GM19238 (cell line): ENCODE data around the gene DGKB.
"Not testable (repeated sequence)": the region's sequence is repeated elsewhere in the genome, so short reads cannot be mapped to it uniquely, and the experiment has no call there.

Source experiments
- DNase-seq: peaks from one replicate; pipeline ENCODE4 v3.0.0; 2011; ENCODE audit warnings: low spot score; ENCODE audit not compliant: insufficient read length

DGKB gene

DNA sequence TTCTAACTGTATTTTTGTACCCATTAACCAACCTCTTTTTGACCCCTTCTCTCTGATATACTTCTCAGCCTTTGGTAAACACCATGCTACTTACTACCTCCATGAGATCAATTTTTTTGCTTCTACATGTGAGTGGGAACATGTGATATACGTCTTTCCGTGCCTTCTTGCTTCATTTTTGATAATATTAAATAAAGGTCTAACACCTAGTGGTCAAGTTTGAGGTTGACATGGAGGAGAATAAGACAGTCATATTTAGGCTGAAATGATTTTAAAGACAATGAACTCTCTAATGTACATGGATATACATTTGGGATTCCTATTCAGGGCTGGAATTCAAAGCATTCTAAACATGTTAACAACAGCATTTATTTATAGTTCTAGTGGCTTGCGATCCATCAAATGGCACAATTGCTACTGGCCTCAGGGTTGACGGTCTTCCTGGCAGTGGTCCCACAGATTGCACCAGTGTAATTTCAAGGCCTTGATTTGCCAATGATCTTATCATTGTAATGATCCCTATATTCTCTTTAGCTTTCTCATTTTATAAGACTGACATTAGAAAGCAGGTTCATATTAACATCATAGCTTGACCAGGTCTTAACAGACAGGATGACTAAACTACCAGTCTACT is 597.2 kb downstream of the DGKB start:
- no peak for DNase-seq

GRCh38 chr7:14303536-14303935 is 599.0 kb downstream of the DGKB start:
- no peak for DNase-seq

- DNase-seq, result no peak
Observed at GRCh38 chr7:14294637-14295036, 607.9 kb downstream of the DGKB start.

DNA sequence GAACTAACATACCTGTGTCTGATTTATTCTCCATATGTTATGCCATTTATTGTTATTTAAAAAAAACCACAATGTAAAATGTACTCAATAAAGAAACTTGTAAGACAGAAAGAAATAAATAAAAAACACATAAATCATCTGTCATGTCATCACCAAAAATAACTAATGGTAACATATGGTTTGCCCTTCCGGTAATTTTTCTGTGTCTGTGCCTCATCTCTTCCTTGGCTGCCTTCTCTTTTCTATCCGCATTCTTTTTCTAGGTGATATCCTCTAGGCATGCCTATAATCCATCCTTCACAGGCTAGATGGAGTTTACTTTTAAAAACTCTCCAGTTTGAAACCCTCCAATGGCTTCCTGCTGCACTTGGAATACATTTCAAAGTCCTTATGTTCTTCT is 609.1 kb downstream of the DGKB start:
- no peak for DNase-seq

DNA sequence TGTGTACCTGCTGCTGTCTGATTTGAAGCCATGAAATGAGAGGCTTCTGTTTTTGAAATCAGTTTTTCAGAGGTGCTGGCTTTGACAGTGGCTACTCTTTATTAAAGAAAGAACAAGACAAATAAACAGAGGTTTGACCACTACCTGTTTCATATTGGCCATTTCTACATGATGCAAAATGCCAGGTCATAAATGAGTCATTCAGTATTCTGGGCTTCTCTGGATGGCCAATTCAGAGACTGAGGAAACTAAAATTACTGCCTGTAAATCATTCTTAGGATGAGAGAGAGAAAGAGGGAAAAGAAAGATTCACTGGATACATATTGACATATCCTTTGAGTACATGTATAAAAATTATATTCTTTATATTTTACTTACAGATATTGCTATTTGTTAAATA is 609.8 kb downstream of the DGKB start:
- DNase-seq, result no peak

GRCh38 chr7:14289957-14290356 is 612.6 kb downstream of the DGKB start:
- DNase-seq, result no peak

DNA sequence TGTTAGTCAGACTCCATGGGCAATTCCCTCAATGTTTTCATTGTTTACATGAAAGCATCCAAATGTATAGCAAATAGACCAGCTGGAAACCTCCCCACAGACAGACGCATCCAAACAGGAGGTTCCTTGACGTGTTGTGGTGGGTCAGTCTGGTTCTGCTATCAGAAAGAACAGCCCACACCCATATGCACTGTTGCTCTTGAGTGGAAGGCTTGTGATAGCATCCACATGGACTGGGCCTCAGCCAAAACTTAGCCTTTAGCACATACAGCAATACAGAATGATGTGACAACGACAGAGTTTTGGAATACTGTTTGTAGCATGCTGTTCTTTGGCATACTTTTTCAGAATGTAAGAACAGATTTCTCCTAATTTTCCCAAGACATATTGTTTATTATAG is 613.9 kb downstream of the DGKB start:
- no peak for DNase-seq

DNA sequence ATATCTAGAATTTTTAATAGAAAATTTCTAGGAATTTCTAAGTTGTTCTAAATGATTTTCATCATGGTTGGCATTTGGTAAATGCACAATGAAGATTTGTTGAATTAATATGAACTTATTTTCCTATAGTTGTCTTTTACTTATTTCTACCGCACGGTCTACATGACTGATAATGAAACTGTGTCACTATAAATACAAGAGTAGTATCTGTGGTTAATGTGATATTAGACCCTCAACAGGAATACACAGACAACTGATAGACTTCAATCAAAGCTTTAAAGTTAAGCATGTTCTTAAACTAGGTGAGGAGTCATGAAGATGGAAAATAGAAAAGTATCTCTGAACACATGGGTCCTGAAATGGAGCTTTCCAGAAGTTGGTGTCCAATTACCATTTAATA is 615.2 kb downstream of the DGKB start:
- no peak for DNase-seq

DNA sequence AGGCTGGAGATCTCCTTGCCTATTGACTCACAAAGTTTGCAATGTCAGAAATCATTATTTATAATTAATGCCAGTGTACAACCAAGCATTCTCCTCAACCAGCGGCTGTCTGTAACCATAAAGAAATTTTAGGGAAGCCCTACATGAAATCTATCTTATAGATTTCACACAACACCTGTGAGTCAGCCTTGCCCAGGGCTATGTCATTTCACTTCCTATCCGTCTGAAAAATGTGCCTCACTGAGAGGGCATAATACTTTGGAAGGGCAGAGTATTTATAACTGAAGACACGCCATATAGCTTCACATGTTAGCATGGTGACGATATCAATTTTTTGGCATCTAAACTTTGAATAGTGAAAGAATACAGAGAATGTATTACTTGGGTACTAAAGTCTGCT is 616.5 kb downstream of the DGKB start:
- DNase-seq, result no peak

DNA sequence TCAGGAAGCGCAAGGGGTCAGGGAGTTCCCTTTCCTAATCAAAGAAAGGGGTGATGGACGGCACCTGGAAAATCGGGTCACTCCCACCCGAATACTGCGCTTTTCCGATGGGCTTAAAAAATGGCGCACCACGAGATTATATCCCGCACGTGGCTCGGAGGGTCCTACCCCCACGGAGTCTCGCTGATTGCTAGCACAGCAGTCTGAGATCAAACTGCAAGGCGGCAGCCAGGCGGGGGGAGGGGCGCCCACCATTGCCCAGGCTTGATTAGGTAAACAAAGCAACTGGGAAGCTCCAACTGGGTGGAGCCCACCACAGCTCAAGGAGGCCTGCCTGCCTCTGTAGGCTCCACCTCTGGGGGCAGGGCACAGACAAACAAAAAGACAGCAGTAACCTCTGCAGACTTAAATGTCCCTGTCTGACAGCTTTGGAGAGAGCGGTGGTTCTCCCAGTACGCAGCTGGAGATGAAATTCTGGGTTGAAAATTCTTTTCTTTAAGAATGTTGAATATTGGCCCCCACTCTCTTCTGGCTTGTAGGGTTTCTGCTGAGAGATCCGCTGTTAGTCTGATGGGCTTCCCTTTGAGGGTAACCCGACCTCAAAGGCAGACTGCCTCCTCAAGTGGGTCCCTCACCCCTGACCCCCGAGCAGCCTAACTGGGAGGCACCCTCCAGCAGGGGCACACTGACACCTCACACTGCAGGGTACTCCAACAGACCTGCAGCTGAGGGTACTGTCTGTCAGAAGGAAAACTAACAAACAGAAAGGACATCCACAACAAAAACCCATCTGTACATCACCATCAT is 623.3 kb downstream of the DGKB start:
- not testable (repeated sequence) for DNase-seq

GRCh38 chr7:14275356-14275755 is 627.2 kb downstream of the DGKB start:
- DNase-seq, result no peak

GRCh38 chr7:14271441-14271840 is 631.1 kb downstream of the DGKB start:
- no peak for DNase-seq

DNA sequence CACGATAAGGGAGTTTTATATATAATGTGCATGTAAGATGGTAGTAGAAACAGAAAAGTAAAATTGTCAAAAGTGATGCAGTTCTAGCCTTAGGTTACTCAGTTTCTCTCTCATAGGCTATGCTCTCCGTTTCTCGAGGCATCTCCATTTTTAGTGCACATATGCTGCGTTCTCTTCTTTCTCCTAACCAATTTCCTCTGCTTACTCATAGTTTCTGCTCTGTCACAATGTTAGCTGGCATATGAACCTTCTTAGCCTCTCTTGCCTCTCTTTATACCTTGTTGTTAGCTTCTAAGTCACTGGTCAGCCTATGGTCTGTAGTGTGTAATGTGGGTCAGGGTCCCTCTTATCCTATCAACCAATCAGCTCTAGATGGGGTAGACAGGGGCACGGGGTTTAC is 632.5 kb downstream of the DGKB start:
- no peak for DNase-seq

DNA sequence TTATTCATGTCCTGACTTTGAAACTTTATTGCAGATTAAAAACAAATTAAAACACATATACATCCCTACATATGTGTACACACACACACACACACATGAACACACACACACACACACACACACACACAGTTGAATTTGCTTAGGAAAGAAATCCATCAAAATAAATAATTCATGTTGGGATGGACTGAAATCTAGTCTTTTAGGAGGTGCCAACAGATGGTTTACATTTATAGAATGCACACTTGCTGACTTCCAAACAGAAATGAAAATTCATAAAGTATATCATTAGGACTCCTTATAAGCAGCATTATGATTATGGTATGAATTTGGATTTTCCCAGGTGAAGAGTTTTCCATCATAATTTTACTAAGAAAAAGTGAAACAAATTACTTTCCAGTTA is 642.5 kb downstream of the DGKB start:
- DNase-seq, result no peak

DNA sequence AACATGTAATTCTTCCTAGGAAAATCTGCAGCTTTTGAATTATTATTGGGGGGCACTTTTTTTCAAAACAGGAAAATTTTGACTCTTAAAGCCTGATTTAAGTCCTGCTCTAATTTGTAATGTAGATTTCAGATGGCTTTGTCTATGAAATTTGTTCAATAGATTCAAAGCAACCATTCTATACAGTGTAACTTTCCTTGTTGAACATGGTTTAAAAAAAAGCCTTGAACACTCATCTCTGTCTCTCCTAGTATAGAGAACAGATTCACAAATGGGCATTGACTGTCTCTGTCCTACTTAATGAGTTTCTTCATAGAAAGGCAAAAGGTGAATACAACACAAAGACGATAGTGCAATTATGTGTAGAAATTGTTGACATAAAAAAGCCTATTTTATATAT is 643.7 kb downstream of the DGKB start:
- no peak for DNase-seq

- DNase-seq, result no peak
Observed at GRCh38 chr7:14258441-14258840, 644.1 kb downstream of the DGKB start.

GRCh38 chr7:14252458-14252857 is 650.1 kb downstream of the DGKB start:
- DNase-seq, result no peak

- DNase-seq, result no peak
Observed at GRCh38 chr7:14242175-14242574, 660.4 kb downstream of the DGKB start.

DNA sequence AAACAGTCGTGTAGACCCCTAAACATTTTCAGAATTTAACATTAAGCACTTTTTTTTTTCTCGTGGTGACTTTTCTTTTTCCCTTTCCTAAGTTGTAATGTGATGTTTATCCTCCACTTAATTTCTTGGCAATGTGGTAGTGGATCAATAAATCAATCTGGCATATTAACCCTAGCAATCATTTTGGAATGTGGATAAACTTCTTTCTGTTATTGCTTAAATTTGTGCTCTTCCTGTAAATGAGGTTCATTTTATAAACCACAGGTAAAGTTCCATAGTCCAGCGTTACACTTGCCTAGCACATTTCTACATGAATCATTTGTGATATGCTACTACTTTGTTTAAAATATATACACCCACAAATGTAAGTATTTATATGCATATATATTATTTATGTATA is 665.7 kb downstream of the DGKB start:
- no peak for DNase-seq

DNA sequence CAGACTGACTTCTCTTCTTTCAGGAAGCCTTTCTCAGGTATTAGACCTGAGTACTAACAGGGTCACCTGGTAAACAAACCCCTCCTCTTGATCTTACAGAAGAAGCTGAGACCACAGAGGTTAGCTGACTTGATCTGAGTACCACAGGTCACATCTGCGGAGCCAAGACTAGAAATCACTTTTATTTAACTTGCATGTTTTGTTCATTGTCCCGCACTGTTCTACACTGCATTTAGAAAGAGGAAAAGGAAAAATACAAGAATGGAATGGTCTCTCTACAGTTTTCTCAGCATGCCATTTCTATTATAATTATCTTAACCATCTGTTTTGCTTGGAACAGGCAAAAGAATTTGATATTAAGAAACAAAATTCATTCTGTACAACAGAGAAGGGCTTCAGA is 667.5 kb downstream of the DGKB start:
- no peak for DNase-seq

- DNase-seq, result no peak
Observed at GRCh38 chr7:14233868-14234369, 668.6 kb downstream of the DGKB start.

DNA sequence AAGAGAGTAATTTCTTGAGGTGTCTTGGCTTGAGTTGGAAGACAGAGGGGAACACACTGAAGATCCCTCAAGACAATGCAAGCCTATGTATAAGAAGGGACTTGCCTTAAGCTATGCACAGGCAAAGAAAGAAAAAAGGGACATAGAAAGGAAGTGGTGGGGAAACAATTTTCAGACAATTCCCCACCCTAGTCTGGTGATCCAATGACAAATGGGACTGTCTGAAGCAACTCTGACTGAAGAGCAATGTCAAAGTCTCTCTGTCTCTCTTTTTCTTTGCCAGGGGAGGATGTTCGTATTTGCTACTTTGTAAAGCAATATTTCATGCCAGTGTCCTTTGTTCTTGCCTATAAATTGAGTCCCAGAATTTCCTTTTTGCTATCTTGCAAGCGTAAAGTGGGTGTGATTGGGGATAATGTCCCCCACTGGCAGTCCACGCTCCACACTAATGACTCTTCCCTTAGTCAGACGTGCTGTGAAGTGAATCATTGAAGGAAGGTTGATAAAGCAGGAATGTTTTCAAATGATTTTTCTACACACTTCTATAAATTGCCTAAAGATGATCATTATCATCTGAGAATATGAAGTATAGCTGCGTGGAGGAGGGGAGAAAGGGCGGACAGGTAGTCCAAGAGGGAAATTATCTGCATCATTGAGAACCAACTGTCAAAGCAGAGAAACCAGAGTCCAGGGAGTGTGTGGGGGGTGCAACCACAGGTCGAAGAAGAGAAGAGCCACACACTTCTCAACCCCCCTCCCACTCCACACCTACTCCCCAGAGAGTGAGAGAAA is 669.3 kb downstream of the DGKB start:
- no peak for DNase-seq
